Lung (tissue), 12 donors: Measurements from ENCODE around the gene EBF4. TPM values are rescaled to one million over a fixed set of nuclear protein-coding genes. Genes with fewer than 3 reads are reported as not detected.

Experiments
- ATAC-seq: fragments of 200-7000 bp; cut with Tn5 transposase; one replicate; pipeline ENCODE4 v1.9.1; 2020; ENCODE audit warnings: moderate number of reproducible peaks; ENCODE audit not compliant: insufficient read depth, low FRiP score
- DNase-seq, 3 donors: peaks; one replicate each; pipeline ENCODE4 v3.0.0-alpha.2; 2013 to 2017
- H3K27ac ChIP-seq, 2 donors: one replicate each; pipeline ENCODE4 v1.5.1; 2013; ENCODE audit warnings: mild to moderate bottlenecking in 2 of 2, moderate library complexity in 2 of 2, control low read depth in 1 of 2, inconsistent platforms in 1 of 2, low read depth in 1 of 2, low read length in 1 of 2
- H3K27me3 ChIP-seq, 3 donors: one replicate each; pipeline ENCODE4 v1.5.1; 2013; ENCODE audit warnings: low read length in 2 of 3; ENCODE audit not compliant: control insufficient read depth in 3 of 3, insufficient read depth in 3 of 3
- H3K36me3 ChIP-seq, 4 donors: one replicate each; pipeline ENCODE4 v1.5.1; 2013; ENCODE audit warnings: low read length in 4 of 4, mild to moderate bottlenecking in 1 of 4, moderate library complexity in 1 of 4; ENCODE audit not compliant: control insufficient read depth in 4 of 4, insufficient read depth in 4 of 4
- H3K4me1 ChIP-seq, 5 donors: one replicate each; pipeline ENCODE4 v1.5.1; 2013; ENCODE audit warnings: low read length in 5 of 5, mild to moderate bottlenecking in 2 of 5, moderate library complexity in 1 of 5; ENCODE audit not compliant: control insufficient read depth in 5 of 5, insufficient read depth in 5 of 5
- H3K4me3 ChIP-seq: one replicate; pipeline ENCODE4 v1.5.1; 2013; ENCODE audit warnings: mild to moderate bottlenecking, control low read depth, moderate library complexity
- H3K9ac ChIP-seq, 2 donors: one replicate each; pipeline ENCODE4 v1.5.1; 2013; ENCODE audit warnings: low read length in 2 of 2, control low read depth in 1 of 2; ENCODE audit not compliant: insufficient read depth in 1 of 2
- H3K9me3 ChIP-seq, 4 donors: one replicate each; pipeline ENCODE4 v1.5.1; 2013; ENCODE audit warnings: low read length in 3 of 4, mild to moderate bottlenecking in 1 of 4, moderate library complexity in 1 of 4; ENCODE audit not compliant: control insufficient read depth in 4 of 4, insufficient read depth in 3 of 4
- CTCF ChIP-seq: IDR thresholded peaks from 2 replicates; pipeline ENCODE4 v1.5.1; 2012; ENCODE audit warnings: mild to moderate bottlenecking; ENCODE audit errors: control extremely low read depth, extremely low read depth
- WGBS, 2 donors: extraction: QIAGEN DNeasy Blood & Tissue Kit; methylation state at CpG; one replicate each; pipeline ENCODE4 v1.1.7; 2013; 5-methylcytosine and 5-hydroxymethylcytosine counted together
- polyA plus RNA-seq, 2 donors: library from polyadenylated mRNA; stranded (reverse); fragments of 200-250 nt; gene quantifications; one replicate each; pipeline ENCODE4 v1.2.1, GENCODE V29; 2013
- total RNA-seq, 2 donors: library from RNA; depleted of rRNA in 1 of 2; stranded (reverse); fragments of >200 nt in 1 of 2; gene quantifications; one replicate each; pipeline ENCODE4 v1.2.1, GENCODE V29; 2014 to 2021
- donor health status: control.
- donor health status: control.
- donor health status: Bipolar disorder and iron deficiency.
- donor health status: healthy.
- donor health status: DM: yes; HTN: yes; CAD: no.

EBF4 gene
- total and polyA plus RNA-seq, 4 donors = 5.8 to 15.8 (median 7.4) TPM

GRCh38 chr20:2757969-2758368 is 65.4 kb downstream of the EBF4 start:
- no peak overlapping the region for H3K4me3 ChIP-seq
- no peaks in the 10 kb centered on the region for H3K9me3 ChIP-seq
- TF ChIP-seq CTCF = no peak
- DNase-seq = no peak
- H3K4me1 ChIP-seq = peaks cover 0 to 4% (median 2%) of the 10 kb centered on the region in 5 donors
- no peak overlapping the region for H3K27ac ChIP-seq
- no peak overlapping the region for H3K9ac ChIP-seq
- H3K36me3 ChIP-seq = no peaks in the 10 kb centered on the region
- no peak for ATAC-seq
- peaks cover 0 to 26% (median 15%) of the 10 kb centered on the region in 3 donors for H3K27me3 ChIP-seq
- WGBS, 2 donors = 82 to 85% methylated on average over 5 of the region's 5 CpGs

- H3K36me3 ChIP-seq = no peaks in the 10 kb centered on the region
- H3K4me1 ChIP-seq = no peaks in the 10 kb centered on the region
- no peak for DNase-seq
- TF ChIP-seq CTCF = no peak
- no peak overlapping the region for H3K4me3 ChIP-seq
- 86 to 88% methylated on average over 10 of the region's 10 CpGs for WGBS, 2 donors
- H3K9ac ChIP-seq = no peak overlapping the region
- H3K27me3 ChIP-seq = peaks cover 0 to 16% (median 6%) of the 10 kb centered on the region in 3 donors
- no peaks in the 10 kb centered on the region for H3K9me3 ChIP-seq
- H3K27ac ChIP-seq = no peak overlapping the region
- ATAC-seq = no peak
Measured at GRCh38 chr20:2759143-2759542, 66.6 kb downstream of the EBF4 start.

- WGBS, 2 donors = 68 to 69% methylated on average over 19 of the region's 19 CpGs
- no peak overlapping the region for H3K27ac ChIP-seq
- DNase-seq (no peak), ATAC-seq (no peak)
- TF ChIP-seq CTCF = no peak
- H3K36me3 ChIP-seq = no peaks in the 10 kb centered on the region
- H3K27me3 ChIP-seq = peaks cover 0 to 13% (median 0%) of the 10 kb centered on the region in 3 donors
- H3K9me3 ChIP-seq = no peaks in the 10 kb centered on the region
- no peak overlapping the region for H3K4me3 ChIP-seq
- H3K9ac ChIP-seq = no peak overlapping the region
- H3K4me1 ChIP-seq = no peaks in the 10 kb centered on the region
Measured at GRCh38 chr20:2759603-2760296, 67.2 kb downstream of the EBF4 start.
